Endothelial cell of umbilical vein (primary cell): ENCODE data around the gene PLN. TPM values are rescaled to one million over a fixed set of nuclear protein-coding genes. Genes with fewer than 3 reads are reported as not detected.

ENCODE experiments used
- BruUV-seq: library from RNA; stranded (reverse); fragments of 400-500 nt; replicated peaks from 2 replicates; lab custom pipeline; 2021; lab: Mats Ljungman, UMichigan
- CTCF ChIA-PET: fragments of 300-600, 350-600 bp; sonication (Branson Sonifier 250); formaldehyde crosslinking; loops from one replicate; lab custom pipeline; 2021; ENCODE audit warnings: antibody characterized with exemption, inconsistent platforms; lab: Charles Lee
- POLR2A ChIA-PET: fragments of 300-600, 350-600 bp; sonication (Branson Sonifier 250); formaldehyde crosslinking; loops from one replicate; lab custom pipeline; 2021; ENCODE audit warnings: antibody characterized with exemption, inconsistent platforms; lab: Charles Lee
- DNase-seq: peaks from one replicate; pipeline ENCODE4 v3.0.0-alpha.2; 2011; ENCODE audit warnings: low read depth, low spot score
- FAIRE-seq: peaks from 2 replicates; lab custom pipeline; 2011; peaks lifted over from hg19 to GRCh38; lab: Jason Lieb, UNC
- H2AFZ ChIP-seq: 2 replicates; pipeline ENCODE4 v1.6.0; 2012; ENCODE audit warnings: low read depth, low read length, control low read depth, inconsistent platforms
- H3K27ac ChIP-seq: 2 replicates; pipeline ENCODE4 v1.5.1; 2011; ENCODE audit warnings: low read depth, mild to moderate bottlenecking, control low read depth, low read length, moderate library complexity; ENCODE audit not compliant: insufficient read depth
- H3K27me3 ChIP-seq, 2 experiments: 2 replicates each; pipeline versions ENCODE4 v1.6.0 to v1.6.1; 2011; ENCODE audit warnings: low read length in 2 of 2, mixed read lengths in 1 of 2; ENCODE audit not compliant: control insufficient read depth in 2 of 2, insufficient read depth in 2 of 2
- H3K36me3 ChIP-seq, 2 experiments: 2 replicates in 1 of 2; 3 replicates in 1 of 2; pipeline ENCODE4 v1.5.1; 2011; ENCODE audit warnings: low read length in 2 of 2, mild to moderate bottlenecking in 1 of 2, moderate library complexity in 1 of 2; ENCODE audit not compliant: control insufficient read depth in 2 of 2, insufficient read depth in 2 of 2; ENCODE audit errors: extremely low read depth in 1 of 2
- H3K4me1 ChIP-seq: 3 replicates; pipeline ENCODE4 v1.5.1; 2011; ENCODE audit warnings: mild to moderate bottlenecking, low read length; ENCODE audit not compliant: control insufficient read depth, insufficient read depth; ENCODE audit errors: extremely low read depth
- H3K4me2 ChIP-seq: 2 replicates; pipeline ENCODE4 v1.6.1; 2011; ENCODE audit warnings: low read length, control low read depth, mixed read lengths; ENCODE audit not compliant: insufficient read depth
- H3K4me3 ChIP-seq, 3 experiments: fragments of 200-600 bp in 1 of 3; sonication (generic), shearing (Covaris generic) in 1 of 3; replicated peaks in 1 of 3; 2 replicates each; pipeline ENCODE4 v1.5.1; 2011 to 2016; ENCODE audit warnings: control low read depth in 3 of 3, low read length in 3 of 3, mild to moderate bottlenecking in 2 of 3, inconsistent platforms in 1 of 3, low read depth in 1 of 3, moderate library complexity in 1 of 3; ENCODE audit not compliant: insufficient read depth in 1 of 3
- H3K79me2 ChIP-seq: 2 replicates; pipeline ENCODE4 v1.6.0; 2012; ENCODE audit warnings: low read length, inconsistent platforms; ENCODE audit not compliant: control insufficient read depth, insufficient read depth
- H3K9ac ChIP-seq: replicated peaks from 2 replicates; pipeline ENCODE3; 2011; ENCODE audit warnings: low read length, control low read depth; ENCODE audit not compliant: insufficient read depth; ENCODE audit errors: extremely low read depth
- H3K9me1 ChIP-seq: replicated peaks from 3 replicates; pipeline ENCODE4 v1.6.0; 2011; ENCODE audit warnings: mild to moderate bottlenecking, low read length; ENCODE audit not compliant: control insufficient read depth, insufficient read depth; ENCODE audit errors: extremely low read depth
- H3K9me3 ChIP-seq: replicated peaks from 2 replicates; pipeline ENCODE4 v1.5.1; 2012; ENCODE audit warnings: low read length, inconsistent platforms; ENCODE audit not compliant: control insufficient read depth, insufficient read depth
- H4K20me1 ChIP-seq: replicated peaks from 2 replicates; pipeline ENCODE3; 2011; ENCODE audit warnings: mild to moderate bottlenecking, low read length; ENCODE audit not compliant: control insufficient read depth, insufficient read depth; ENCODE audit errors: extremely low read depth
- CTCF ChIP-seq, 2 donors: IDR thresholded peaks; 1 replicate in 1 of 2; 2 replicates in 1 of 2; pipeline ENCODE4 v1.5.1; 2011; ENCODE audit warnings: low read length in 2 of 2, mild to moderate bottlenecking in 2 of 2, moderate library complexity in 2 of 2, control low read depth in 1 of 2, inconsistent platforms in 1 of 2, low read depth in 1 of 2; ENCODE audit not compliant: insufficient read depth in 1 of 2; ENCODE audit errors: extremely low read depth in 1 of 2
- EZH2 ChIP-seq: IDR thresholded peaks from 2 replicates; pipeline ENCODE4 v1.6.1; 2012; ENCODE audit warnings: borderline replicate concordance, low read depth, mild to moderate bottlenecking, moderate library complexity, low read length, inconsistent platforms; ENCODE audit not compliant: severe bottlenecking
- FOS ChIP-seq: IDR thresholded peaks from 2 replicates; pipeline ENCODE4 v1.6.1; 2011; ENCODE audit warnings: mild to moderate bottlenecking, low read length, moderate library complexity, borderline replicate concordance; ENCODE audit not compliant: insufficient read depth
- GATA2 ChIP-seq: IDR thresholded peaks from 2 replicates; pipeline ENCODE4 v1.7.0; 2011; ENCODE audit warnings: low read depth, mild to moderate bottlenecking, moderate library complexity, mixed read lengths, low read length; ENCODE audit not compliant: insufficient read length, insufficient read depth
- JUN ChIP-seq: IDR thresholded peaks from 2 replicates; pipeline ENCODE4 v1.6.1; 2011; ENCODE audit warnings: borderline replicate concordance, low read depth; ENCODE audit not compliant: insufficient read length, insufficient read depth
- MYC ChIP-seq: IDR thresholded peaks from one replicate; pipeline ENCODE4 v1.6.1; 2011; ENCODE audit warnings: mild to moderate bottlenecking, low read depth, low read length
- POLR2A ChIP-seq: IDR thresholded peaks from 2 replicates; pipeline ENCODE4 v1.6.1; 2012; ENCODE audit warnings: low read depth, mild to moderate bottlenecking, control low read depth, low read length
- POLR2AphosphoS5 ChIP-seq: IDR thresholded peaks from 2 replicates; pipeline ENCODE4 v1.6.1; 2012; ENCODE audit warnings: low read depth, mild to moderate bottlenecking, control low read depth, low read length, moderate library complexity; ENCODE audit not compliant: insufficient read depth
- dilution Hi-C: fragments of 300-500 bp; cut with MboI; formaldehyde crosslinking; loops from one replicate; pipeline ENCODE4 v1.15.0; 2019; ENCODE audit warnings: low sequenced_read_pairs; ENCODE audit not compliant: extremely low pct_ligation_motif_present
- intact Hi-C: fragments of 100-400 bp; cut with micrococcal nuclease; formaldehyde crosslinking; loops from one replicate; pipeline ENCODE4 v1.10.0; 2022
- polyA plus RNA-seq, 4 experiments: library from polyadenylated mRNA; depleted of rRNA in 3 of 4; stranded (reverse) in 3 of 4; unstranded in 1 of 4; fragments of >200 nt; gene quantifications; 2 replicates each; pipeline versions ENCODE4 v1.2.1 to v1.2.3, GENCODE V29; 2011 to 2012; ENCODE audit warnings: missing spikeins in 1 of 4
- total RNA-seq: library from RNA; stranded (reverse); gene quantifications from 2 replicates; pipeline ENCODE4 v1.2.3, GENCODE V29; 2021
- TF ChIP-seq, protein P1 (sequence below): IDR thresholded peaks from 2 replicates; pipeline ENCODE4 v1.6.1; 2011; ENCODE audit not compliant: insufficient read depth, insufficient read length

The PLN gene
- total and polyA plus RNA-seq, 2 donors (not counting 3 experiments of a cell fraction or from before 2014, with no cell fraction given): not detected

GRCh38 chr6:118603372-118603771, 55.3 kb downstream of the PLN start:
- Histone ChIP-seq H2AFZ (no peak overlapping the region), H3K4me1 (no peaks in the 10 kb centered on the region), H3K79me2 (peaks cover 7% of the 10 kb centered on the region), H3K4me3 (no peak overlapping the region), H3K9ac (no peak overlapping the region), H3K27ac (no peak overlapping the region), H3K9me1 (no peaks in the 10 kb centered on the region), H4K20me1 (no peaks in the 10 kb centered on the region), H3K9me3 (no peaks in the 10 kb centered on the region), H3K36me3 (no peaks in the 10 kb centered on the region), H3K4me2 (no peak overlapping the region), H3K27me3 (no peaks in the 10 kb centered on the region)
- POLR2A ChIA-PET: no interaction called here
- CTCF ChIA-PET: interaction anchor here (1.0 to 1.5 kb wide), 2 partner anchors 15 to 184 kb away, joined by 3 read pairs; no protein-coding TSS in a partner anchor
- no peak for TF ChIP-seq EZH2
- TF ChIP-seq POLR2AphosphoS5: no peak
- TF ChIP-seq, protein P1, sequence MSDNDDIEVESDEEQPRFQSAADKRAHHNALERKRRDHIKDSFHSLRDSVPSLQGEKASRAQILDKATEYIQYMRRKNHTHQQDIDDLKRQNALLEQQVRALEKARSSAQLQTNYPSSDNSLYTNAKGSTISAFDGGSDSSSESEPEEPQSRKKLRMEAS: no peak
- TF ChIP-seq GATA2: no peak
- no peak for TF ChIP-seq JUN
- no peak for TF ChIP-seq FOS
- TF ChIP-seq MYC: no peak
- no peak for TF ChIP-seq POLR2A
- TF ChIP-seq CTCF (IDR thresholded peaks at IDR 0.05; ENCODE audit: extremely low read depth in 1 of 2, insufficient read depth in 1 of 2, low read depth in 1 of 2, low read length in 2 of 2): no peak
- intact Hi-C loops: no loop called here
- FAIRE-seq (no peak), DNase-seq (no peak)
- BruUV-seq: no TSS peak
- dilution Hi-C loops: no loop called here
